HepG2 (cell line): ENCODE measurements around the gene HHIPL1. TPM values are rescaled to one million over a fixed set of nuclear protein-coding genes. Genes with fewer than 3 reads are reported as not detected.

ENCODE experiments used
- GZF1 ChIP-seq: sonication (generic); formaldehyde crosslinking; IDR thresholded peaks from 2 replicates; pipeline ENCODE4 v1.5.1; 2020; ENCODE audit warnings: mild to moderate bottlenecking, missing genetic modification reagents
- LCORL ChIP-seq, 2 experiments: fragments of 450-650 bp in 1 of 2; sonication (generic) in 1 of 2; formaldehyde crosslinking in 1 of 2; IDR thresholded peaks; 2 replicates each; pipeline versions ENCODE4 v1.5.0 to v1.6.1; 2017 to 2020; ENCODE audit warnings: antibody characterized with exemption in 1 of 2, missing genetic modification reagents in 1 of 2
- NKX3-1 ChIP-seq: sonication (generic); formaldehyde crosslinking; IDR thresholded peaks from 2 replicates; pipeline ENCODE4 v1.5.0; 2020; ENCODE audit warnings: missing genetic modification reagents
- PRDM15 ChIP-seq: sonication (generic); formaldehyde crosslinking; IDR thresholded peaks from 2 replicates; pipeline ENCODE4 v1.4.0; 2020; ENCODE audit warnings: missing genetic modification reagents
- SP5 ChIP-seq: IDR thresholded peaks from 2 replicates; pipeline ENCODE4 v1.6.1; 2016; ENCODE audit warnings: low read depth, borderline replicate concordance
- ZNF687 ChIP-seq: sonication (generic); formaldehyde crosslinking; IDR thresholded peaks from 2 replicates; pipeline ENCODE4 v1.5.1; 2020; ENCODE audit warnings: mild to moderate bottlenecking, missing genetic modification reagents, moderate library complexity
- ZNF703 ChIP-seq: sonication (generic); formaldehyde crosslinking; IDR thresholded peaks from 2 replicates; pipeline ENCODE4 v1.5.1; 2020; ENCODE audit warnings: missing genetic modification reagents, mild to moderate bottlenecking, moderate library complexity, borderline replicate concordance
- polyA plus RNA-seq, 8 experiments: library from polyadenylated mRNA; depleted of rRNA in 3 of 8; stranded (reverse) in 7 of 8; unstranded in 1 of 8; fragments of >200 nt; fragmentation: Illumina TruSeq in 4 of 8; extraction: Trizol in 4 of 8; gene quantifications; 2 replicates each; pipeline versions ENCODE4 v1.2.1 to v1.2.3, GENCODE V29; 2011 to 2016; ENCODE audit warnings: low read depth in 4 of 8, missing spikeins in 1 of 8, mixed read lengths in 1 of 8; ENCODE audit not compliant: insufficient read depth in 1 of 8
- total RNA-seq, 5 experiments: library from RNA; depleted of rRNA; stranded (reverse); fragments of >200 nt; fragmentation: Illumina TruSeq; extraction: Trizol; gene quantifications; 2 replicates each; pipeline ENCODE4 v1.2.3, GENCODE V29; 2016; ENCODE audit warnings: low read depth in 1 of 5

HHIPL1 gene
- total and polyA plus RNA-seq, 2 of the 13 experiments (the other 11 are each of a cell fraction or from before 2014, with no cell fraction given): not detected

GRCh38 chr14:99602788-99603415 lies 42.0 kb upstream of the HHIPL1 start (continued):
- no peak for TF ChIP-seq LCORL (IDR thresholded peaks at IDR 0.05)
- 0 out of 2 replicates have a peak, but pooled peaks have one; percentile 6 for TF ChIP-seq LCORL (CRISPR knock-in tag; IDR thresholded peaks at IDR 0.05)
- 0 out of 2 replicates have a peak, but pooled peaks have one; percentile 17 for TF ChIP-seq PRDM15
- 0 out of 2 replicates have a peak, but pooled peaks have one; percentile 6 for TF ChIP-seq GZF1 (CRISPR knock-in tag)
- TF ChIP-seq ZNF687 (CRISPR knock-in tag): peak; percentile 24; the same call in 1 of the 2 replicates
- no peak for TF ChIP-seq SP5 (CRISPR knock-in tag)
- TF ChIP-seq ZNF703 (CRISPR knock-in tag): 0 out of 2 replicates have a peak, but pooled peaks have one; percentile 17
- peak; percentile 45; the same call in 1 of the 2 replicates for TF ChIP-seq NKX3-1 (CRISPR knock-in tag)
